Bronchial epithelial cell (primary cell): Measurements from ENCODE around the gene PPP2R1B. TPM values are rescaled to one million over a fixed set of nuclear protein-coding genes. Genes with fewer than 3 reads are reported as not detected.
"Not testable (repeated sequence)": the region's sequence is repeated elsewhere in the genome, so short reads cannot be mapped to it uniquely, and the experiment has no call there.

Source experiments
- DNase-seq: peaks from one replicate; pipeline ENCODE4 v3.0.0-alpha.2; 2010; ENCODE audit warnings: low read depth
- FAIRE-seq: peaks from 2 replicates; lab custom pipeline; 2011; peaks lifted over from hg19 to GRCh38; lab: Jason Lieb, UNC
- H3K27me3 ChIP-seq: 2 replicates; pipeline ENCODE4 v1.5.1; 2011; ENCODE audit warnings: low read length; ENCODE audit not compliant: control insufficient read depth, insufficient read depth
- H3K36me3 ChIP-seq: 2 replicates; pipeline ENCODE4 v1.5.1; 2011; ENCODE audit warnings: low read length; ENCODE audit not compliant: control insufficient read depth, insufficient read depth
- H3K4me3 ChIP-seq: 2 replicates; pipeline ENCODE4 v1.5.1; 2011; ENCODE audit warnings: mild to moderate bottlenecking, low read depth, low read length, control low read depth
- total RNA-seq: library from RNA; depleted of rRNA; stranded (reverse); fragments of >200 nt; gene quantifications from 2 replicates; pipeline ENCODE4 v1.2.1, GENCODE V29; 2014
- TF ChIP-seq, protein P1 (sequence below): IDR thresholded peaks from 2 replicates; pipeline ENCODE4 v1.5.1; 2011; ENCODE audit warnings: mild to moderate bottlenecking, moderate library complexity, low read length, control low read depth, inconsistent platforms; ENCODE audit not compliant: insufficient read depth, severe bottlenecking

PPP2R1B gene
- total RNA-seq, 1 donor from 2014 or later, result 26.1 TPM

DNA sequence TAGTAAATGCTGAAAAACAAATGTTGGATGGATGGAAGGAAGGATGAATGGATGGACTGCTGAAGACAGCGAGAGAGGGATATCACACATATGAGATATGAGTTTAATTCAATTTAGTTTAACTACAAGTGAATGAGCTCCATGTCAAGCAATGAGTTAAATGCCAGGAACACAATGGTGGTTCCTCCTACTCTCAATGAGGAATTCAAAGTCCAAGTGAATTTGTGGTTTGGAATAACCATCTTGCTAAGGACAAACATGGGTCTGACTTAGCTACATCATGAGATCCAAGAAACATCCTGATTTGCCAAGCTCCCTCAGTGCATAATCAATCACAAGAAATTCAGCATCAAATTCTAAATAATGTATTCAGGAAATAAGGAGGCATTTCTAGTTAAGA is 26.1 kb upstream of the PPP2R1B start:
- TF ChIP-seq, protein P1, sequence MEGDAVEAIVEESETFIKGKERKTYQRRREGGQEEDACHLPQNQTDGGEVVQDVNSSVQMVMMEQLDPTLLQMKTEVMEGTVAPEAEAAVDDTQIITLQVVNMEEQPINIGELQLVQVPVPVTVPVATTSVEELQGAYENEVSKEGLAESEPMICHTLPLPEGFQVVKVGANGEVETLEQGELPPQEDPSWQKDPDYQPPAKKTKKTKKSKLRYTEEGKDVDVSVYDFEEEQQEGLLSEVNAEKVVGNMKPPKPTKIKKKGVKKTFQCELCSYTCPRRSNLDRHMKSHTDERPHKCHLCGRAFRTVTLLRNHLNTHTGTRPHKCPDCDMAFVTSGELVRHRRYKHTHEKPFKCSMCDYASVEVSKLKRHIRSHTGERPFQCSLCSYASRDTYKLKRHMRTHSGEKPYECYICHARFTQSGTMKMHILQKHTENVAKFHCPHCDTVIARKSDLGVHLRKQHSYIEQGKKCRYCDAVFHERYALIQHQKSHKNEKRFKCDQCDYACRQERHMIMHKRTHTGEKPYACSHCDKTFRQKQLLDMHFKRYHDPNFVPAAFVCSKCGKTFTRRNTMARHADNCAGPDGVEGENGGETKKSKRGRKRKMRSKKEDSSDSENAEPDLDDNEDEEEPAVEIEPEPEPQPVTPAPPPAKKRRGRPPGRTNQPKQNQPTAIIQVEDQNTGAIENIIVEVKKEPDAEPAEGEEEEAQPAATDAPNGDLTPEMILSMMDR, result no peak
- DNase-seq (no peak), FAIRE-seq (no peak)
- H3K27me3 ChIP-seq, result no peaks in the 10 kb centered on the region
- no peak overlapping the region for H3K4me3 ChIP-seq
- no peaks in the 10 kb centered on the region for H3K36me3 ChIP-seq

DNA sequence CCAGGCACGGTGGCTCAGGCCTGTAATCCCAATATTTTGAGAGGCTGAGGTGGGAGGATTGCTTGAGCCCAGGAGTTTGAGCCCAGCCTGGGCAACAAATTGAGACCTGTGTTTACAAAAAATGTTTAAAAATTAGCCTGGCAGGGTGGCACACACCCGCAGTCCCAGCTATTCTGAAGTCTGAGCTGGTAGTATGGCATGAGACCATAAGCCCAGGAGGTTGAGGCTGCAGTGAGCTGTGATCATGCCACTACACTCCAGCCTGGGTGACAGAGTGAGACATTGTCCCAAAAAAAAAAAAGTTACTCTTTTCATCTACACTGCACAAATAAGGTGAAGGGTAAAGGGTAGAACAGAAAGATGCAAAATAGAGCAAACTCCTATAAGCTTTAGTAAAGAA is 22.3 kb upstream of the PPP2R1B start:
- TF ChIP-seq, protein P1, result no peak
- Histone ChIP-seq H3K27me3 (no peaks in the 10 kb centered on the region), H3K4me3 (no peak overlapping the region), H3K36me3 (peaks cover 2% of the 10 kb centered on the region)
- no peak for FAIRE-seq
- no peak for DNase-seq

DNA sequence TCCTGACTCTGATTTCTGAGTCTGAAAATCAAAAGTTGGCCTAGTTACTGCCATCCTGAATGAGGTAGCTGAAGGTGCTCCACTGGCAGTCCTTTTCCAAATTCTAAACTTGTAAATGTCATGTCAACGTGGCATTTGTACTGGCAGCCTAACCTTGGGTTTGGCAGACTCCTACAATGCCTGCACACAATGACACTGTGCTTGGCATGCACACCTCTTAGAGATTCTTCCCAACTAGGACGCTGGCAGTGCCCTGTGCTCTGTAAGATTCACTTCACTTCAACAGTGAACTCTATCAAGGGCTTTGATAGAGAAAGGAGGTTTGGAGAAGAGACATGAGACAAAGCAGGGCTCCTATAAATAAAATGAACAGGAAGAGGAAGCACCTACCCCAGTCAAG is 21.9 kb upstream of the PPP2R1B start:
- DNase-seq (no peak), FAIRE-seq (no peak)
- Histone ChIP-seq H3K36me3 (peaks cover 2% of the 10 kb centered on the region), H3K4me3 (no peak overlapping the region), H3K27me3 (no peaks in the 10 kb centered on the region)
- TF ChIP-seq, protein P1, result no peak

DNA sequence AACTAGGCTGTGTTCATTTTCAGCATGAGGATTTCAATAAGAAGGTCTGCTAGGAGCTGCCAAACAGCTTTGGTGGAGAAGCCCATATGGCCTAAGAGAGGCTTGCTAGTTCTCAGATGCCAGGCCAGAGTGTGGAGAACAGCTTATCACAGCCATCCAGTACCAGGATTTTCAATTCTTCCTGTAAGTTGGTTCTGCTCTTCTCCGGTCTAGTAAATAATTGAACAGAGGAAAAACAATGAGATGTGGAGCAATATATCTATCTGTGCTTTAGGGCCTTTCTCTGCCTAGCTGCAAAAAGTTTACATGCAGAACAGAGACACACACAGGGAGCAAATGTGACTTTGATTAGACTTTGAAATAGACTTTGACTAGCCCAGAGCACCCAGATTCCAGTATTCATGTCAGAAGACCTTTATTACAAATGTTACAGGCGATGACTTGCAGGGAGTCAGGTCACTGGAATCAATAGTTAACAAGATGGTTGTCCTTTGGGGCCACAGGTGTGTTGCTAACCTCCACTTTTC is 19.8 kb upstream of the PPP2R1B start:
- FAIRE-seq, result no peak
- no peak for DNase-seq
- no peaks in the 10 kb centered on the region for H3K27me3 ChIP-seq
- H3K4me3 ChIP-seq, result no peak overlapping the region
- TF ChIP-seq, protein P1, result no peak
- H3K36me3 ChIP-seq, result peaks cover 2% of the 10 kb centered on the region

DNA sequence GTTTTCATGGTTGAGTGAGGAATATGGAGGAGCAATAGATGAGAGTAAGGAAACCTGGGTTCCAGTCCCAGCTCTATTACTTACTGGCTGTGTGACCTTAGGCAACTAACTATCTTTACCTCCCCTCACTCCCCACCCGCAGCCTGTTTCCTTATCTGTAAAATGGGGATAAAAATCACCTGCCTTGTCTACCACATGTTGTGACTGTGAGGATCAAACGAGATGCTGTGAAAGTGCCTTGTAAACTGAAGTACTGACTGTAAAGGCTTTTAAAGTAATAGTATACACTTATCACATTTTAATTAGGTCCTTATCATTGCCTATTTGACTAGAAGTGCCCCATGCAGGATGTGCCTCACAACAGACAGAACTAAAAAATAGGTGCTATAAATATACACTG is 18.9 kb upstream of the PPP2R1B start:
- TF ChIP-seq, protein P1, result no peak
- H3K36me3 ChIP-seq, result peaks cover 2% of the 10 kb centered on the region
- H3K4me3 ChIP-seq, result no peak overlapping the region
- DNase-seq (no peak), FAIRE-seq (no peak)
- no peaks in the 10 kb centered on the region for H3K27me3 ChIP-seq

DNA sequence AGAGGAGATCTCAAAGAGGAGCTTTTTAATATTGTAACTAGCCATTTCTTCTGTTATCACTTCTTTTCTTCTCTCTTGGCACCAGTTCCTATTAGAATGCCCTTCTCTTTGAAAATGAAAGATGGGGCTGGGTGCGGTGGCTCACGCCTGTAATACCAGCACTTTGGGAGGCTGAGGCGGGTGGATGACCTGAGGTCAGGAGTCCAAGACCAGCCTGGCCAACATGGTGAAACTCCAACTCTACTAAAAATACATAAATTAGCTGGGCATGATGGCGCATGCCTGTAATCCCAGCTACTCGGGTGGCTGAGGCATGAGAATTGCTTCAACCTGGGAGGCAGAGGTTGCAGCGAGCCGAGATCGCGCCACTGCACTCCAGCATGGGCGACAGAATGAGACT is 18.1 kb upstream of the PPP2R1B start:
- not testable (repeated sequence) for FAIRE-seq, H3K36me3 ChIP-seq, DNase-seq

More for the DNA sequence above, 18.1 kb upstream of the PPP2R1B start:
- H3K4me3 ChIP-seq, H3K27me3 ChIP-seq: not testable (repeated sequence)
